ENCODE data around the gene ZEB2. TPM values are rescaled to one million over a fixed set of nuclear protein-coding genes. Genes with fewer than 3 reads are reported as not detected.

Gene ZEB2
- total and polyA plus RNA-seq, 5 donors from 2014 or later = 0.23 to 18.1 (median 0.41) TPM; not detected in 1

- Histone ChIP-seq H3K36me3 (ENCODE audit: control insufficient read depth, insufficient read depth, low read length) (no peaks in the 10 kb centered on the region), H3K9me3 (ENCODE audit: control insufficient read depth in 2 of 2, low read length in 2 of 2) (no peaks in the 10 kb centered on the region), H3K27ac (ENCODE audit: insufficient read depth, low read length, poor library complexity, severe bottlenecking) (no peak overlapping the region), H3K4me3 (ENCODE audit: low read depth, low read length) (no peak overlapping the region), H3K27me3 (ENCODE audit: control insufficient read depth, insufficient read depth, low read length) (no peaks in the 10 kb centered on the region), H3K4me1 (ENCODE audit: control insufficient read depth, insufficient read depth, low read length, poor library complexity, severe bottlenecking) (peaks cover 4% of the 10 kb centered on the region)
- Mint-ChIP-seq H3K4me3 (no peak overlapping the region), H3K36me3 (no peaks in the 10 kb centered on the region), H3K4me1 (peaks cover 0 to 6% (median 0%) of the 10 kb centered on the region in 4 donors), H3K9me3 (no peaks in the 10 kb centered on the region), H3K27ac (no peak overlapping the region), H3K27me3 (peaks cover 10% of the 10 kb centered on the region)
- no peak for ATAC-seq (ENCODE audit: low read depth in 2 of 2)
- no peak for DNase-seq
Measured at GRCh38 chr2:144470334-144470733, 49.6 kb downstream of the ZEB2 start.

DNA sequence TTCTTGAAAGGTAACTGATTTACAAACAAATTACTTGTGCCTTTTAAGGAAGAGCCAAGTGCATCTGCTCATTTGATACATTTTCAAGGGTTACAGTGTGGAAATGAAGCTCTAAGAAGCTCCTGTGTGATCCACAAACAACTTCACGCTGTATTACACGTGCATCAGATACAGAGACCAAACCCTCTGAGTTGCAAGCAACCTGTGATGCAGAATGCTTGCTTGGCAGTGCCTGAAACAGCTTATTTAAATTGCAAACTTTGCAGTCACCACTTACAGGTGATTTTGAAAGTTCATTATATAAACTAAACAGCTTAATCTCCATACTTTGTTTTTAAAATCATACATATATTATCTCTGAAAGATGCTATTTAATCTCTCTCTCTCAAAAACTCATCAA lies 50.1 kb downstream of the ZEB2 start:
- no peaks in the 10 kb centered on the region for H3K36me3 Mint-ChIP-seq
- peaks cover 4% of the 10 kb centered on the region for H3K4me1 ChIP-seq (ENCODE audit: control insufficient read depth, insufficient read depth, low read length, poor library complexity, severe bottlenecking)
- no peaks in the 10 kb centered on the region for H3K36me3 ChIP-seq (ENCODE audit: control insufficient read depth, insufficient read depth, low read length)

DNA sequence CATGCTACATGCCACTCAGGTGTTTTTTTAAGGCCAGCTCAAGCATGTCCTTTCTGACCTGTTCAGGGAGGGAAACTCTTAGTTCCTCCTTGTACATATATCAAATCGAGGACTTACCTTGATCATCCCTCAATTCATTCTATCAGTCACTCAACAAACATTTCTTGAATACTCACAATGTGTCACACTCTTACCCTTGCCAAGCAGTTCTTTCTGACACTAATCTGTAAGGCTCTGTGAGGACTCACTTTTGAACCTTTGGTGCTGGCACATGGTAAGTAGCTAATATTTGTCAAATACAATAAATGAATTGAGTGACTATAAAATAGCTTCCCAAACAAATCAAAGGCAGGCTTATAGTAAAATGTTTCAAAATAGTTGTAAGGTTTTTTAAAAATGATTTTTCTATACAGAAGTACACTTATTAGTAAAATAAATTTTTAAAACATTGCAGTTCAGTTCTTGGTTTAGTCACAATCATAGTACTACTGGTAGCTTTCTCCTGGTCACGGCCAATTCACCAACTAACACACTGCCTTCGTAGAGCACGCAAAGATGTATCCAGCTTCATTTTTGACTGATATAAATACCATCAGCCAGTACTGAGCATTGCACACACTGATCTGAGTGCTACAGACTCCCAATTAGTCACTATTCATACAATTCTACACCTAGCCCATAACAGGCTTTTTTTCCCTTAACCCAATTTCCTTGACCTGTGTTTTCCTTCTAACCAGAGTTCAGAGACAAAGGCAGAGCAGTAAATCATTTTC lies 50.9 kb downstream of the ZEB2 start:
- Mint-ChIP-seq H3K27ac (no peak overlapping the region), H3K4me1 (peaks cover 0 to 6% (median 0%) of the 10 kb centered on the region in 4 donors), H3K4me3 (no peak overlapping the region), H3K9me3 (no peaks in the 10 kb centered on the region), H3K27me3 (peaks cover 10% of the 10 kb centered on the region), H3K36me3 (no peaks in the 10 kb centered on the region)
- peaks cover 4% of the 10 kb centered on the region for H3K4me1 ChIP-seq (ENCODE audit: control insufficient read depth, insufficient read depth, low read length, poor library complexity, severe bottlenecking)
- no peak overlapping the region for H3K4me3 ChIP-seq (ENCODE audit: low read depth, low read length)
- H3K27ac ChIP-seq (ENCODE audit: insufficient read depth, low read length, poor library complexity, severe bottlenecking) = no peak overlapping the region
- no peak for ATAC-seq (ENCODE audit: low read depth in 2 of 2)
- H3K9me3 ChIP-seq (ENCODE audit: control insufficient read depth in 2 of 2, low read length in 2 of 2) = no peaks in the 10 kb centered on the region
- no peaks in the 10 kb centered on the region for H3K27me3 ChIP-seq (ENCODE audit: control insufficient read depth, insufficient read depth, low read length)
- H3K36me3 ChIP-seq (ENCODE audit: control insufficient read depth, insufficient read depth, low read length) = no peaks in the 10 kb centered on the region
- DNase-seq = no peak

More for the DNA sequence above, 50.1 kb downstream of the ZEB2 start:
- H3K4me3 Mint-ChIP-seq = no peak overlapping the region
- peaks cover 10% of the 10 kb centered on the region for H3K27me3 Mint-ChIP-seq
- ATAC-seq (ENCODE audit: low read depth in 2 of 2) = no peak
- Histone ChIP-seq H3K4me3 (ENCODE audit: low read depth, low read length) (no peak overlapping the region), H3K27ac (ENCODE audit: insufficient read depth, low read length, poor library complexity, severe bottlenecking) (no peak overlapping the region), H3K9me3 (ENCODE audit: control insufficient read depth in 2 of 2, low read length in 2 of 2) (no peaks in the 10 kb centered on the region), H3K27me3 (ENCODE audit: control insufficient read depth, insufficient read depth, low read length) (no peaks in the 10 kb centered on the region)
- no peak overlapping the region for H3K27ac Mint-ChIP-seq
- no peak for DNase-seq
- H3K9me3 Mint-ChIP-seq = no peaks in the 10 kb centered on the region
- peaks cover 0 to 6% (median 0%) of the 10 kb centered on the region in 4 donors for H3K4me1 Mint-ChIP-seq

GRCh38 chr2:144467502-144468137 lies 52.3 kb downstream of the ZEB2 start:
- no peak overlapping the region for H3K27ac ChIP-seq (ENCODE audit: insufficient read depth, low read length, poor library complexity, severe bottlenecking)
- H3K27me3 Mint-ChIP-seq = peaks cover 10% of the 10 kb centered on the region

GRCh38 chr2:144466637-144467036 lies 53.3 kb downstream of the ZEB2 start:
- peaks cover 4% of the 10 kb centered on the region for H3K4me1 ChIP-seq (ENCODE audit: control insufficient read depth, insufficient read depth, low read length, poor library complexity, severe bottlenecking)
- no peak overlapping the region for H3K27ac Mint-ChIP-seq

More at GRCh38 chr2:144467502-144468137, 52.3 kb downstream of the ZEB2 start:
- no peaks in the 10 kb centered on the region for H3K36me3 Mint-ChIP-seq
- Histone ChIP-seq H3K36me3 (ENCODE audit: control insufficient read depth, insufficient read depth, low read length) (no peaks in the 10 kb centered on the region), H3K27me3 (ENCODE audit: control insufficient read depth, insufficient read depth, low read length) (no peaks in the 10 kb centered on the region), H3K9me3 (ENCODE audit: control insufficient read depth in 2 of 2, low read length in 2 of 2) (no peaks in the 10 kb centered on the region), H3K4me1 (ENCODE audit: control insufficient read depth, insufficient read depth, low read length, poor library complexity, severe bottlenecking) (peaks cover 4% of the 10 kb centered on the region), H3K4me3 (ENCODE audit: low read depth, low read length) (no peak overlapping the region)
- no peak overlapping the region for H3K27ac Mint-ChIP-seq
- no peaks in the 10 kb centered on the region for H3K9me3 Mint-ChIP-seq
- ATAC-seq (ENCODE audit: low read depth in 2 of 2) (no peak), DNase-seq (no peak)
- H3K4me3 Mint-ChIP-seq = no peak overlapping the region
- peaks cover 0 to 6% (median 0%) of the 10 kb centered on the region in 4 donors for H3K4me1 Mint-ChIP-seq

GRCh38 chr2:144465749-144466148 lies 54.2 kb downstream of the ZEB2 start:
- H3K4me1 Mint-ChIP-seq = no peaks in the 10 kb centered on the region
- H3K4me1 ChIP-seq (ENCODE audit: control insufficient read depth, insufficient read depth, low read length, poor library complexity, severe bottlenecking) = no peaks in the 10 kb centered on the region
- no peak for DNase-seq

More at GRCh38 chr2:144466637-144467036, 53.3 kb downstream of the ZEB2 start:
- DNase-seq = no peak
- ATAC-seq (ENCODE audit: low read depth in 2 of 2) = no peak
- Mint-ChIP-seq H3K36me3 (no peaks in the 10 kb centered on the region), H3K4me3 (no peak overlapping the region), H3K4me1 (peaks cover 0 to 6% (median 0%) of the 10 kb centered on the region in 4 donors), H3K9me3 (no peaks in the 10 kb centered on the region), H3K27me3 (peaks cover 10% of the 10 kb centered on the region)
- Histone ChIP-seq H3K4me3 (ENCODE audit: low read depth, low read length) (no peak overlapping the region), H3K9me3 (ENCODE audit: control insufficient read depth in 2 of 2, low read length in 2 of 2) (no peaks in the 10 kb centered on the region), H3K27me3 (ENCODE audit: control insufficient read depth, insufficient read depth, low read length) (no peaks in the 10 kb centered on the region), H3K27ac (ENCODE audit: insufficient read depth, low read length, poor library complexity, severe bottlenecking) (no peak overlapping the region), H3K36me3 (ENCODE audit: control insufficient read depth, insufficient read depth, low read length) (no peaks in the 10 kb centered on the region)

GRCh38 chr2:144464730-144465129 lies 55.2 kb downstream of the ZEB2 start:
- DNase-seq = no peak
- no peaks in the 10 kb centered on the region for H3K36me3 Mint-ChIP-seq
- H3K4me1 Mint-ChIP-seq = peaks cover 0 to 4% (median 3%) of the 10 kb centered on the region in 4 donors
- Histone ChIP-seq H3K27me3 (ENCODE audit: control insufficient read depth, insufficient read depth, low read length) (no peaks in the 10 kb centered on the region), H3K9me3 (ENCODE audit: control insufficient read depth in 2 of 2, low read length in 2 of 2) (no peaks in the 10 kb centered on the region), H3K27ac (ENCODE audit: insufficient read depth, low read length, poor library complexity, severe bottlenecking) (no peak overlapping the region), H3K36me3 (ENCODE audit: control insufficient read depth, insufficient read depth, low read length) (no peaks in the 10 kb centered on the region), H3K4me3 (ENCODE audit: low read depth, low read length) (no peak overlapping the region), H3K4me1 (ENCODE audit: control insufficient read depth, insufficient read depth, low read length, poor library complexity, severe bottlenecking) (peaks cover 5% of the 10 kb centered on the region)
- peaks cover 10% of the 10 kb centered on the region for H3K27me3 Mint-ChIP-seq
- H3K4me3 Mint-ChIP-seq = no peak overlapping the region
- ATAC-seq (ENCODE audit: low read depth in 2 of 2) = no peak
- H3K9me3 Mint-ChIP-seq = no peaks in the 10 kb centered on the region
- no peak overlapping the region for H3K27ac Mint-ChIP-seq

More at GRCh38 chr2:144465749-144466148, 54.2 kb downstream of the ZEB2 start:
- H3K9me3 Mint-ChIP-seq = no peaks in the 10 kb centered on the region
- ATAC-seq (ENCODE audit: low read depth in 2 of 2) = no peak
- no peaks in the 10 kb centered on the region for H3K36me3 Mint-ChIP-seq
- H3K4me3 ChIP-seq (ENCODE audit: low read depth, low read length) = no peak overlapping the region
- H3K36me3 ChIP-seq (ENCODE audit: control insufficient read depth, insufficient read depth, low read length) = no peaks in the 10 kb centered on the region
- no peak overlapping the region for H3K27ac Mint-ChIP-seq
- no peak overlapping the region for H3K4me3 Mint-ChIP-seq
- no peak overlapping the region for H3K27ac ChIP-seq (ENCODE audit: insufficient read depth, low read length, poor library complexity, severe bottlenecking)
- H3K27me3 Mint-ChIP-seq = peaks cover 10% of the 10 kb centered on the region
- H3K27me3 ChIP-seq (ENCODE audit: control insufficient read depth, insufficient read depth, low read length) = no peaks in the 10 kb centered on the region
- H3K9me3 ChIP-seq (ENCODE audit: control insufficient read depth in 2 of 2, low read length in 2 of 2) = no peaks in the 10 kb centered on the region
